ENCODE data around the gene UBR1. TPM values are rescaled to one million over a fixed set of nuclear protein-coding genes. Genes with fewer than 3 reads are reported as not detected.
"Not testable (repeated sequence)": the region's sequence is repeated elsewhere in the genome, so short reads cannot be mapped to it uniquely, and the experiment has no call there.

Gene UBR1
- total RNA-seq, 4 donors from 2014 or later, result 11.6 to 38.2 (median 17.2) TPM

- 72 to 74% methylated on average over 2 of the region's 2 CpGs for WGBS, 2 donors
- intact Hi-C loops (cut with DNase I; ENCODE audit: low total_unique reads), result no loop called here
- no peak for DNase-seq (ENCODE audit: low spot score in 2 of 2)
- TF ChIP-seq POLR2A (IDR thresholded peaks at IDR 0.05) (no peak), CTCF (IDR thresholded peaks at IDR 0.05) (no peak)
- H3K4me3 ChIP-seq (ENCODE audit: low read depth, poor library complexity, severe bottlenecking), result no peak overlapping the region
Observed at GRCh38 chr15:42908538-42908937, 197.3 kb downstream of the UBR1 start.

GRCh38 chr15:42903388-42904324, 202.2 kb downstream of the UBR1 start:
- H3K4me3 ChIP-seq (ENCODE audit: low read depth, poor library complexity, severe bottlenecking), result no peak overlapping the region
- no peak for DNase-seq (ENCODE audit: low spot score in 2 of 2)
- TF ChIP-seq POLR2A (IDR thresholded peaks at IDR 0.05), result no peak
- intact Hi-C loops (cut with DNase I; ENCODE audit: low total_unique reads), result no loop called here
- WGBS, 2 donors, result 73 to 75% methylated on average over 5 of the region's 5 CpGs

GRCh38 chr15:42893911-42894310, 211.9 kb downstream of the UBR1 start:
- 95 to 100% methylated on average over 1 of the region's 1 CpG for WGBS, 2 donors
- DNase-seq (ENCODE audit: low spot score in 2 of 2); H3K4me3 ChIP-seq (ENCODE audit: low read depth, poor library complexity, severe bottlenecking); intact Hi-C loops (cut with DNase I; ENCODE audit: low total_unique reads): not testable (repeated sequence)

Other genes with a start within 250 kb of the UBR1 start
- gene TTBK2, start 185.3 kb downstream of the UBR1 start, total RNA-seq, result 10 to 100 TPM in 3 of 4 donors, 1 to 10 TPM in 1; 6.0 to 16.2 (median 11.9) TPM
- gene TMEM62, start 27.5 kb upstream of the UBR1 start, total RNA-seq, result 10 to 100 TPM; 10.7 to 33.4 (median 20.0) TPM
- 100 to 1,000 TPM in 3 of 4 donors, 10 to 100 TPM in 1; 74.9 to 166 (median 114) TPM for gene CCNDBP1, start 79.4 kb upstream of the UBR1 start, total RNA-seq
- under 1 TPM in 1 of 4 donors, not detected in 3; 0.20 TPM for gene EPB42, start 115.0 kb upstream of the UBR1 start, total RNA-seq
- gene TGM5, start 160.9 kb upstream of the UBR1 start, total RNA-seq, result 100 to 1,000 TPM in 2 of 4 donors, 10 to 100 TPM in 2; 72.5 to 121 (median 105) TPM
- not detected for gene TGM7, start 196.2 kb upstream of the UBR1 start, total RNA-seq
- 1 to 10 TPM; 4.9 to 8.9 (median 5.9) TPM for gene LCMT2, start 224.5 kb upstream of the UBR1 start, total RNA-seq